GM19239 (cell line): ENCODE results near the gene ARL11.
A peak's percentile ranks its signal among the peaks of the same experiment; 100 is the strongest.

ENCODE experiments used
- DNase-seq: peaks from one replicate; pipeline ENCODE4 v3.0.0; 2011; ENCODE audit warnings: low spot score; ENCODE audit not compliant: insufficient read length
- FAIRE-seq: peaks from 2 replicates; lab custom pipeline; 2011; peaks lifted over from hg19 to GRCh38; lab: Jason Lieb, UNC

ARL11 gene

DNA sequence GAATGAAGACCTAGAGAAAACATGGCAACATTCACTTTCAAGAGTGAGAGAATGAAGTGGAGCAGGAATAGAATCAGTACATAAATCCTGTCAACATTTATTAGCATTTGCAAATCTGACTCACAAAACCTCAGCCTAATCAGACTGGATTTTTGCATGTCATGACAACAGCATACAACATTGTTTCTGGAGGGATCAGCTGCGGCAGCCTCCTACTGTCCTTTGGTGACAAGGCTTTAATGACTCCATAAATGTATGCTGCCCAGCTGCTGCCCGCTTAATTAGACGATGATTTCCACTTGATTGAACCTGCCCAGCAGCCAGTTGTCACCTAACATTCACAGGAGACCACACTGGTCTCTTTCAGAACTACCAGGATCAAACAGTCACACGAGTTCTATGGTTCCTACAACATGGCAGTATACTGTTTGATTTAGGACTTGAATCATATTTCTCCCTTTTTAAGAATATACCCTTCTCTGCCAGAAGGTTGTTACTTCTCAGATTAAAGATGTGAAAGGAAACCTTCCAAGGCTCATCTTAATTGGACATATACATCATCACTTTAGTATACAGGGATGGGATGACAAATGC lies 53.6 kb downstream of the ARL11 start:
- DNase-seq (no peak), FAIRE-seq (peak; percentile 18)
